HG02884 (cell line): Measurements from ENCODE around the gene ADAMTSL3.

Experiments used
- ATAC-seq: cut with Tn5 transposase; IDR thresholded peaks from one replicate; pipeline ENCODE4 v1.9.1; 2021; ENCODE audit warnings: mild to moderate bottlenecking, moderate library complexity; ENCODE audit not compliant: unreplicated experiment

The ADAMTSL3 gene

GRCh38 chr15:83656192-83656591, 2.3 kb downstream of the ADAMTSL3 start:
- no peak for ATAC-seq

GRCh38 chr15:83656943-83657528, 3.1 kb downstream of the ADAMTSL3 start:
- ATAC-seq, result no peak

DNA sequence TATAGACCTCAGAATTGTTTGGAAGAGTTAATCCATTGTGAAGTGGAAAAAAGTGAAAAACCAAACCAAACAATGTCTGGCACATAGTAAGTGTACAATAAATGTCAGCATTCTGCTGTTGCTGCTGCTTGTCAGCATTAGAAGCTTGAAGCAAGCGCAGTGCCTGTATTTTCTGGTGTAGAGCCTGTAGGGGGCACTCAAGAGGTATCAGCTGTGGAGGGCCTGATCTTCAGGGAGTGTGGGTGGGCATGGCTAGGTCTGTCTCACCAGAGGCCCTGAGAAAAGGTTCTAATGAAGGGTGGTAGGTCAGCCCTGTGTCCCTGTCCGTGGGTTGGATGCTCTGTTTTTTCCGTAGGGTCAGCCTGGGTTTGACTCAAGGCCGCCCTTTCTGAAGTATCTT, 3.6 kb downstream of the ADAMTSL3 start:
- no peak for ATAC-seq

DNA sequence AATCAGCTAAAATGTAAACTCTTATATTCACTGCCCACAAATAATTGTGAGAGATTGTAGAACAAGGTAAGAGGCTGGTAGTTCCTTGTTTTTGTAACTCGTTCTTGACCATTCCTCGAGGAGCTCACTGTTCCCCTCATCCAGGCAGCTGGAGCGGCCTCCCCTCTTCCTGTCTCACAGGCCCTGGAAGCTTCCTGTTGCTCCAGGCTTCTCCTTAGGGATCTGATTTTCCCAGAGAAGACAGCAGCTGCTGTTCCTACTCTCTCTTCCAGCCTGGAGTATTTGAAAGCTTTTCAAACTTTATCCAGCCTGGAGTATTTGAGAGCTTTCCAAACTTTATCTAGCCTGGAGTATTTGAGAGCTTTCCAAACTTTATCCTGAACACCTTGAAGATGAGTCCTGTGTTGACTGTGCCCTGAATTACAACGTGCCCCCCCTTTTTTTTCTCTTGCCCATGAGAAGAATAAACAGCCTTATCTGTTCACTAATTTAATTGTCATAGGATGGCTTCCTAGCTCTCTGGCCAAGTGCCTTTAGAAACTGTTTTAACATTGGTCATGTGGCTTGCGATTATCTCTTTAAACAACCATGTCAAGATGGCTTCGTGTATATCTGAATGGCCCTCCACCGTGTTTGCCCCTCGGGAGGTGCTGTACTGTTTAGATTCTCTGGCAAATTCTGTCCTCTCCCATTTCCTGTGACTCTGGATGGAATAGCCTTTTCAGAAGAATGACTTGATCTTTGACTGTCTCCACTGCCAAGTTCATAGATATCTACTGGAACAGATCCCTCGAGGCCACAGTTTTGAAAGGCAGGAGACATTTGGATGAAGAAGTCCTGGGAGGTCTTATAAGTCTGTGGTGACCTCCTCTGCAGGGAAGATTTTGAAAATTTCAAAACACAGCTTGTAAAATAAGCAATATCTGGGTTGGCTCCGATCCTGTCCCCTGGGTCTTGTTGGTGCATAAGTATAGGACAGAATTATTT, 4.8 kb downstream of the ADAMTSL3 start:
- ATAC-seq, result no peak

DNA sequence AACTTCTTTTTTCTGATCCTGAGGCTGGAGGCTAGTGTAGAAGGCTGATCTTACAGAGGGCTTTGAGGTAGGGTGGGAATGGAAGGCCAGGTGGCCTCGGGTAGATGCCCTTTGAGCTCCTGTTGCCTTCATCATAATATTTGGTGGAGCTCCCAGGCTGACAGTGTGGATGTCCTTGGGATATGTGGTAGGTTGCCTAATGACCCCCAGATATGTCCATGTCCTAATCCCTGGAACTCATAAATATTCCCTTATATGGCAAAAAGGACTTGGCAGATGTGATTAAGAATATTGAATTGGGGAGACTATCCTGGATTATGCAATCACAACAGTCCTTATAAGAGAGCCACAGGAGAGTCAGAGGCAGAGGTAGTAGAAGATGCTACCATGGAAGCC, 5.5 kb downstream of the ADAMTSL3 start:
- no peak for ATAC-seq

DNA sequence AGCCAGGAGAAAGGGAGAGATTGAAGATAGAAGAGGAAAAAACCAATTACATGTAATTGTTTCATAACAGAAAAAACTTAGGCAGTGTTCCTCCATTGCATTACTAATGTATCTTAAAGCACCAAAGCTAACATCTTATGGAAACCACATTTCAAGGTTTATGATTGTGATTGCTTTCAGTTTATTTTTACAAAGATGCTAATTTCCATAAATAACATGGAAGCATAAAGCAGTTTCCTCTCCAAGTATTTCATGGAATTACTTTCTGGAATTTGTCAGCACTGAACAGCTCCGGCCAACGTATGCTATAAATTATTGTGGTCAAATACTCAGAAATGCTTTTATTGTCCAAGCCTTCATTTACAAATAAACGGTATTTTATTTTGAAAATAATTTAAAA, 11.6 kb downstream of the ADAMTSL3 start:
- ATAC-seq, result no peak

DNA sequence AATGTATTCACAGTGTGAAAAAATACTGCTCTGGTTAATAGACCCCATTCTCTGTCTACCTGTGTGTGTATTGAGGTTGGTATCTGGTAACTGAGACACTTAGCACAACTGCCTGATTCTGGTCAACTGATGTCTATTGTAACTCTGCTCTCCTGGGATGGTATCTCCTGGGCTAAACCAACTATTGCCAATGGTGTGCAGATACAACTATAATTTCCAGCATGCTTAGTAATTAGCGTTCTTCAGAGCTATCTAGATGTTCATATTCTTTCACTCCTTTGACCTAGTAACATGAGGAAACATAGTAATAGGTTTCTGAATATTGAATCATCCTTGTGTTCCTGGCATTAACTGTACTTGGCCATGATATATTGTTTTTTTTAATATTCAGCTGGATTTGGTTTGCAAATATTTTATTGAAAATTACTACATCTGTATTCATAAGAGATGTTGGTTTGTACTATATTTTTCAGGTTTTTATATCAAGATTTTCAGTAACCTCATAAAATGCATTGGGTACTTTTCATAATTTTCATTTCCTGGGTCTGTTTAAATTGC, 16.8 kb downstream of the ADAMTSL3 start:
- ATAC-seq, result no peak

- no peak for ATAC-seq
Observed at GRCh38 chr15:83671603-83672002, 17.7 kb downstream of the ADAMTSL3 start.

GRCh38 chr15:83673385-83673784, 19.5 kb downstream of the ADAMTSL3 start:
- ATAC-seq, result no peak

- ATAC-seq, result no peak
Observed at GRCh38 chr15:83682476-83683088, 28.7 kb downstream of the ADAMTSL3 start.

- ATAC-seq, result no peak
Observed at GRCh38 chr15:83685916-83686332, 32.0 kb downstream of the ADAMTSL3 start.

DNA sequence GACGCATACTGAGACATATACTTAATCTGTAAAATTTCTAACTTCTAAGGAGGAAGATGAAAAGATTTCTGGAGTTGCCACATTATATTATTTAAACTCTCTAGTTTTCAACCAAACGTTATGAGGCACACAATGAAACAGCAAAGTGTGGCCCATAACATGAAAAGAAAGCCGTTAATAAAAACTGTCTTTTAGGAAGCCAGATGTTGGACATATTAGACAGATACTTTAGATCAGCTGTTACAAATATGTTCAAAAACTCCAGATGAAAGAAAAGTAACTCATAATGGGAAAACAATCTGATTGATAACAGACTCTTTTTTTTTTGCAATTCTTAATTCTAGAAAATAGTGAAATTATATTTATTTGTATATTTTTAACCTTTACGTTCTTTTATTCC, 34.3 kb downstream of the ADAMTSL3 start:
- no peak for ATAC-seq

- ATAC-seq, result no peak
Observed at GRCh38 chr15:83690676-83691075, 36.8 kb downstream of the ADAMTSL3 start.

GRCh38 chr15:83692746-83693581, 39.0 kb downstream of the ADAMTSL3 start:
- ATAC-seq, result no peak

DNA sequence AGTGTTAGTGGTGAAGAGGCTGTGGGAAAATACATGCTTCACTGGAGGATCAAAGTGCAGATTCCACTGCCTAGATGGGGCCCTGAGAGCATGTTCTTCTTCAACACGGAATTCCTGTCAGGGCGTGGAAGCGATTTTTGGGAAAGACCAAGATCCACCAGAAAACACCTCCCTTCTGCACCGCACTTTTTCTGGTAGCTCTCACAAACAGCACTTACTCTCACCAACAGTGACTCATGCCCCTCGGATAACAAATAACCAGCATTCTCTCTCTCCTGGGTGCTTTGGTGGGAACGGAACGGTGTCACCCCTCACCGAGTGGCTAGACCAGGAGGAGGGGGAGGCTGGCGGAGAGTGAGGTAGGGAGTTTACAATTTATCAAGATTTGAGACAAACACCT, 40.1 kb downstream of the ADAMTSL3 start:
- no peak for ATAC-seq

DNA sequence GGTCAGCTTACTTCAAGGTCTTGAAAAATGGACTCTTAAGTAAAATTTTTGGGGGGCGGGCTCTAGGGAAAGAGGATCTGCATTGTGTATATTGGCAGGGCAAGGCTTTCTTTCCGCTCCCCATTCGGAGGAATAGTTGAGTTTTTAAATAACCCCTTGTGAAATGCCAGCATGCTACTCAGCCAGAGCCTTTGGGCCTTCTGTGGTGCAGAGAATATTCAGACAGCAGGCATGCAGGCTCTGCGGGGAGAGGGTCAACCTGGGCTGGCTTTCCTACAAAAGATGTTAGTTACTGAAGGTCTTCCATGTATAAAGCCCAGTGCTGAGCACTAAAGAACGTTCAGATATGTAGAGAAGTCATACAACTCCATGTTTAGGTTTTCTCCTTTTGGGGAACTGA, 40.6 kb downstream of the ADAMTSL3 start:
- no peak for ATAC-seq

DNA sequence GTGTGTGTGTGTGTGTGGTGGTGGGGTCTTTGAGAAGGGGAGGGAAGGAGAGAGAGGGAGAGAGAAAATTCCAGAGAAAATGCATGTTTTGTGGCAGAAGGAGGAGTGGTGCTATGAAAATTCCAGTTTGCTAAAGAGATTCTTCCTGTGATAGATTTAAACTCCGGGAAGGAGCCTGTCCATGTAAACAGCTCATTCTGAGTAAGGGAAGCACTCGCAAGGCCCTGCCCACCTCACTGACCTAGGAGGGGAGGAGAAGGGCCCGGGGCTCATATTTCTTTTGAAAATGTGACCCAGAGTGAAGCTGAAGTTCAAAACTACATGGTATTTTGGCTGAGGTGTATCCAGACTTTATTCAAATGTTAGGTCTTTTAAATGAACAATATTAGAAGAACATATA, 41.3 kb downstream of the ADAMTSL3 start:
- no peak for ATAC-seq

DNA sequence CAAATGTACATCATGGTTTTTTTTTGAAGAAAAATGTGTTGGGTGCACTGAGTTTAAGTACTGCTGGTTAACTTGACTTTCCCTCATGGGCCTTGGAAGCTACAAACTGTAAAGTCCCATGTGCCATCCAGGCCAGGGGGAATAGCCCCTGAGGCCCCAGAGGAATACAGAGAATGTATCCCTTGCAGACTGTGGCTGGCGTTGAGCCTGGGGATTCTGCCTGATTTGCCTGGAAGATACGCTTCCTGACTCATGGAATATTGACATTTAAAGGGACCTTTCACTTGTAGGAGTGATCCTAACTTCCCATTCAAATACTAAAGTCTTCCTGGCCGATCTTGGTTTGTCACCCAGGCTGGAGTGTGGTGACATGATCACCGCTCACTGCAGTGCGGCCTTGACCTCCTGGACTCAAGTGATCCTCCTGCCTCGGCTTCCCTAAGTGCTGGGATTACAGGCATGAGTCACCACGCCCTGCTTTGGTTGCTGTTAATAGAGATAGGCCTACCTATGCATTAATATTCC, 42.0 kb downstream of the ADAMTSL3 start:
- ATAC-seq, result no peak

DNA sequence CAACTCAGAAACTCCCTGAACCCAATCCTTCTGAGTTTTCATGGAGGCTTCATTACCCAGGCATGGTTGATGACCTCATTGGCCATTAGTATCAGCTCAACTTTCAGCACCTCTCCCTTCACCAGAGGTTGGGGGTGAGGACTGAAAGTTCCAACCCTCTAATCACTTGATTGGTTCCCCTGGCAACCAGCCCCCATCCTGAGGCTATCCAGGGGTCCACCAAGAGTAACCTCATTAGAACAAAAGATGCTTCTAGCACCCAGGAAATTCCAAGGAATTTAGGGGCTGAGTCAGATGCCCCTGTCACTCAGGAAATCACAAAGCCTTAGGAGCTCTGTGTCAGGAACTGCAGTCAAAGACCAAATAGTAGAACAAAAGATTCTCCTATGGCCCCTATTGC, 43.8 kb downstream of the ADAMTSL3 start:
- no peak for ATAC-seq

DNA sequence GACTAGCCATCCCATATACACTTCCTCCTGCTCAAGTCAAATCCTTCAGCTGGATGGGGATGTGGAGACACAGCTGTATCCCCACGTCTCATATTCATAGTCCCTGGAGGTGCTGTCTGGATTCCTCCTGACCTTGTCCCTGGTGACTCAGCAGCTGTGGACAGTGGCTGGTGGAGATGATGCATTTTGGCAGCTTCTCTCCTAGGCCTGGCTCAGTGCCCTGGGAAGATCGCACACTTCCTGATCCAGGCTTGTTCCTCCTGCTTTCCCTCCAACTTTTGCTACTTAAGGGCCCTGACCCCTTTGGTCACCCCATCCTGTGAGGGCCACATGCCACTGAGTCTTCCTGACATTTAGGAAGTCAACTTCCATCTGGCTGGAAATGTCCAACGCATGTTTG, 44.4 kb downstream of the ADAMTSL3 start:
- ATAC-seq, result no peak
